Lower lobe of right lung (tissue), 2 donors: Measurements from ENCODE around the gene ANKRD30B. TPM values are rescaled to one million over a fixed set of nuclear protein-coding genes. Genes with fewer than 3 reads are reported as not detected.
"Not testable (repeated sequence)": the region's sequence is repeated elsewhere in the genome, so short reads cannot be mapped to it uniquely, and the experiment has no call there.

Source experiments
- ATAC-seq, 2 donors: fragments of 200-7000 bp; cut with Tn5 transposase; one replicate each; pipeline ENCODE4 v1.9.1; 2020 to 2022; ENCODE audit warnings: mild to moderate bottlenecking in 2 of 2, moderate library complexity in 2 of 2
- DNase-seq: peaks from one replicate; pipeline ENCODE4 v3.0.0-alpha.2; 2020
- H3K27ac ChIP-seq: fragments of 200-600 bp; one replicate; pipeline ENCODE4 v1.8.0; 2022
- H3K27me3 ChIP-seq: fragments of 200-600 bp; one replicate; pipeline ENCODE4 v1.8.0; 2022; ENCODE audit warnings: low read depth
- H3K36me3 ChIP-seq: fragments of 200-600 bp; one replicate; pipeline ENCODE4 v1.8.0; 2022; ENCODE audit warnings: mild to moderate bottlenecking
- H3K4me1 ChIP-seq: fragments of 200-600 bp; one replicate; pipeline ENCODE4 v1.8.0; 2022
- H3K4me3 ChIP-seq: fragments of 200-600 bp; one replicate; pipeline ENCODE4 v1.8.0; 2022; ENCODE audit warnings: mild to moderate bottlenecking
- H3K9me3 ChIP-seq: fragments of 200-600 bp; one replicate; pipeline ENCODE4 v1.8.0; 2022
- CTCF ChIP-seq: fragments of 200-600 bp; IDR thresholded peaks from one replicate; pipeline ENCODE4 v1.8.0; 2022; ENCODE audit warnings: antibody characterized with exemption, mild to moderate bottlenecking
- intact Hi-C: fragments of 100-400 bp; cut with DNase I; formaldehyde crosslinking; loops from one replicate; pipeline ENCODE4 v1.11.0; 2022
- long read RNA-seq: library from polyadenylated mRNA; unstranded; transcript quantifications from one replicate; pipeline ENCODE4 v2.0.0, GENCODE V29; 2021
- total RNA-seq: library from RNA; stranded (reverse); fragmentation: NEBNext Ultra II Directional; extraction: Animal tissue kit (Norgen Biotek cat#: 25700); gene quantifications from one replicate; pipeline ENCODE4 v1.2.1, GENCODE V29; 2021
- donor health status: DM: no; HTN: yes; CAD: no; lungs with severe emphysema.

The ANKRD30B gene
- total RNA-seq, result not detected
- long read RNA-seq, result 0 reads

GRCh38 chr18:14747513-14748474, at the start of gene ANKRD30B:
Gene ANKRD30B (plus strand): TSS chr18:14748172. CDS start chr18:14748420, 248 bp downstream.
- ATAC-seq (peak; percentile 28 to 53), DNase-seq (peak; percentile 23)
- Histone ChIP-seq H3K27ac (no peak within 1 kb of the TSS), H3K9me3 (no peaks in the 10 kb centered on the region), H3K4me3 (no peak within 1 kb of the TSS), H3K36me3 (no peaks in the 10 kb centered on the region), H3K4me1 (no peaks in the 10 kb centered on the region), H3K27me3 (peaks cover 7% of the 10 kb centered on the region)
- intact Hi-C loops, result no loop called here
- TF ChIP-seq CTCF, result no peak

- ATAC-seq, H3K36me3 ChIP-seq, H3K4me3 ChIP-seq, H3K27ac ChIP-seq, H3K27me3 ChIP-seq, H3K9me3 ChIP-seq, intact Hi-C loops, H3K4me1 ChIP-seq, DNase-seq: not testable (repeated sequence)
These were observed 46.5 kb upstream of the ANKRD30B start for GRCh38 chr18:14701286-14702040.

- DNase-seq, H3K9me3 ChIP-seq, intact Hi-C loops, H3K36me3 ChIP-seq, H3K4me1 ChIP-seq, H3K27me3 ChIP-seq, H3K4me3 ChIP-seq, ATAC-seq, H3K27ac ChIP-seq: not testable (repeated sequence)
These were observed 38.2 kb upstream of the ANKRD30B start for GRCh38 chr18:14709761-14710160.

GRCh38 chr18:14721569-14721968, 26.4 kb upstream of the ANKRD30B start:
- H3K9me3 ChIP-seq, H3K36me3 ChIP-seq, H3K4me1 ChIP-seq, DNase-seq, intact Hi-C loops, H3K4me3 ChIP-seq, H3K27ac ChIP-seq, ATAC-seq, H3K27me3 ChIP-seq: not testable (repeated sequence)

- DNase-seq, intact Hi-C loops: not testable (repeated sequence)
These were observed 8.9 kb upstream of the ANKRD30B start for GRCh38 chr18:14739056-14739455.

GRCh38 chr18:14746897-14747296, 1.1 kb upstream of the ANKRD30B start:
- H3K36me3 ChIP-seq, result no peaks in the 10 kb centered on the region
- H3K4me3 ChIP-seq, result no peak overlapping the region

More at GRCh38 chr18:14739056-14739455, 8.9 kb upstream of the ANKRD30B start:
- H3K4me3 ChIP-seq, H3K27ac ChIP-seq, H3K36me3 ChIP-seq, H3K27me3 ChIP-seq, H3K4me1 ChIP-seq, H3K9me3 ChIP-seq, ATAC-seq: not testable (repeated sequence)

More at GRCh38 chr18:14746897-14747296, 1.1 kb upstream of the ANKRD30B start:
- intact Hi-C loops, result no loop called here
- no peak for TF ChIP-seq CTCF
- H3K4me1 ChIP-seq, result no peaks in the 10 kb centered on the region
- no peaks in the 10 kb centered on the region for H3K9me3 ChIP-seq
- peaks cover 7% of the 10 kb centered on the region for H3K27me3 ChIP-seq
- ATAC-seq (no peak), DNase-seq (peak; percentile 39)
- no peak overlapping the region for H3K27ac ChIP-seq
